H9 (cell line): ENCODE measurements around the gene TICRR. TPM values are rescaled to one million over a fixed set of nuclear protein-coding genes. Genes with fewer than 3 reads are reported as not detected.
A peak's percentile ranks its signal among the peaks of the same experiment; 100 is the strongest.

Source experiments
- DNase-seq: peaks from one replicate; pipeline ENCODE4 v3.0.0-alpha.2; 2017
- H2AFZ ChIP-seq: one replicate; pipeline ENCODE4 v1.6.1; 2013; ENCODE audit warnings: mild to moderate bottlenecking, low read length, control low read depth, moderate library complexity
- H2AK5ac ChIP-seq: 2 replicates; pipeline ENCODE4 v1.6.1; 2013; ENCODE audit warnings: low read length, control low read depth, mixed read lengths; ENCODE audit not compliant: insufficient read length
- H2BK120ac ChIP-seq: one replicate; pipeline ENCODE4 v1.6.1; 2013; ENCODE audit warnings: low read depth, mild to moderate bottlenecking, low read length, control low read depth, inconsistent platforms; ENCODE audit not compliant: poor library complexity, severe bottlenecking
- H2BK12ac ChIP-seq: 2 replicates; pipeline ENCODE4 v1.6.1; 2013; ENCODE audit warnings: low read length, control low read depth, mixed read lengths, low read depth; ENCODE audit not compliant: insufficient read length
- H2BK15ac ChIP-seq: 2 replicates; pipeline ENCODE4 v1.6.1; 2013; ENCODE audit warnings: low read depth, low read length, control low read depth
- H2BK20ac ChIP-seq: one replicate; pipeline ENCODE4 v1.6.1; 2013; ENCODE audit warnings: low read depth, mild to moderate bottlenecking, low read length, control low read depth, inconsistent platforms; ENCODE audit not compliant: poor library complexity, severe bottlenecking
- H2BK5ac ChIP-seq: 2 replicates; pipeline ENCODE4 v1.6.1; 2013; ENCODE audit warnings: low read length, control low read depth, mixed read lengths; ENCODE audit not compliant: insufficient read length
- H3K14ac ChIP-seq: 2 replicates; pipeline ENCODE4 v1.6.1; 2013; ENCODE audit warnings: low read length, control low read depth; ENCODE audit not compliant: insufficient read depth
- H3K18ac ChIP-seq: 2 replicates; pipeline ENCODE4 v1.6.1; 2013; ENCODE audit warnings: low read depth, mild to moderate bottlenecking, mixed read lengths, low read length, control low read depth; ENCODE audit not compliant: insufficient read length
- H3K23ac ChIP-seq: 2 replicates; pipeline ENCODE4 v1.6.1; 2013; ENCODE audit warnings: low read length, control low read depth, mixed read lengths, low read depth; ENCODE audit not compliant: insufficient read length
- H3K23me2 ChIP-seq: 2 replicates; pipeline ENCODE4 v1.6.1; 2013; ENCODE audit warnings: low read depth, mild to moderate bottlenecking, mixed read lengths, low read length, control low read depth; ENCODE audit not compliant: insufficient read length, poor library complexity, severe bottlenecking
- H3K27ac ChIP-seq: 2 replicates; pipeline ENCODE4 v1.5.1; 2013; ENCODE audit warnings: low read length, control low read depth, mixed read lengths, low read depth; ENCODE audit not compliant: insufficient read length
- H3K27me3 ChIP-seq: 2 replicates; pipeline ENCODE4 v1.6.1; 2013; ENCODE audit warnings: low read length, control low read depth, inconsistent platforms; ENCODE audit not compliant: insufficient read depth
- H3K4ac ChIP-seq: 2 replicates; pipeline ENCODE4 v1.6.1; 2013; ENCODE audit warnings: low read depth, mild to moderate bottlenecking, control low read depth, inconsistent platforms, low read length, moderate library complexity
- H3K4me1 ChIP-seq: 2 replicates; pipeline ENCODE4 v1.6.1; 2013; ENCODE audit warnings: low read length, control low read depth, inconsistent platforms; ENCODE audit not compliant: insufficient read depth
- H3K4me2 ChIP-seq: 2 replicates; pipeline ENCODE4 v1.6.1; 2013; ENCODE audit warnings: low read length, control low read depth, mixed read lengths; ENCODE audit not compliant: insufficient read length, insufficient read depth
- H3K56ac ChIP-seq: 2 replicates; pipeline ENCODE4 v1.6.1; 2013; ENCODE audit warnings: low read depth, mild to moderate bottlenecking, mixed read lengths, low read length, control low read depth; ENCODE audit not compliant: insufficient read length
- H3K79me1 ChIP-seq: 2 replicates; pipeline ENCODE4 v1.6.1; 2013; ENCODE audit warnings: low read depth, mild to moderate bottlenecking, moderate library complexity, low read length, control low read depth, inconsistent platforms; ENCODE audit not compliant: insufficient read depth, poor library complexity, severe bottlenecking
- H3K79me2 ChIP-seq: 2 replicates; pipeline ENCODE4 v1.6.1; 2013; ENCODE audit warnings: low read length, control low read depth, inconsistent platforms; ENCODE audit not compliant: insufficient read depth
- H3K9ac ChIP-seq: 2 replicates; pipeline ENCODE4 v1.6.1; 2013; ENCODE audit warnings: low read length, control low read depth, mixed read lengths; ENCODE audit not compliant: insufficient read length; ENCODE audit errors: extremely low read depth
- H3K9me3 ChIP-seq: one replicate; pipeline ENCODE4 v1.6.1; 2013; ENCODE audit warnings: low read depth, low read length, inconsistent platforms; ENCODE audit not compliant: control insufficient read depth
- H3T11ph ChIP-seq: one replicate; pipeline ENCODE4 v1.6.1; 2013; ENCODE audit warnings: mild to moderate bottlenecking, low read length, control low read depth, inconsistent platforms
- H4K20me1 ChIP-seq: one replicate; pipeline ENCODE4 v1.6.1; 2013; ENCODE audit not compliant: control insufficient read depth, insufficient read length, insufficient read depth
- H4K5ac ChIP-seq: 2 replicates; pipeline ENCODE4 v1.6.1; 2013; ENCODE audit warnings: low read depth, mild to moderate bottlenecking, mixed read lengths, low read length, control low read depth; ENCODE audit not compliant: insufficient read length
- H4K8ac ChIP-seq: replicated peaks from 2 replicates; pipeline ENCODE4 v1.6.1; 2013; ENCODE audit warnings: low read length, control low read depth, mixed read lengths, low read depth; ENCODE audit not compliant: insufficient read length
- H4K91ac ChIP-seq: 2 replicates; pipeline ENCODE4 v1.6.1; 2013; ENCODE audit warnings: low read depth, mild to moderate bottlenecking, moderate library complexity, mixed read lengths, low read length, control low read depth; ENCODE audit not compliant: insufficient read length
- H3K27ac Mint-ChIP-seq, 3 experiments: 2 replicates in 2 of 3; 3 replicates in 1 of 3; pipeline ENCODE4 v1.8.0; 2020 to 2021; ENCODE audit warnings: mixed read lengths in 3 of 3, mild to moderate bottlenecking in 1 of 3, moderate library complexity in 1 of 3
- H3K27me3 Mint-ChIP-seq: 2 replicates; pipeline ENCODE4 v1.8.0; 2021; ENCODE audit warnings: low read depth, mild to moderate bottlenecking, moderate library complexity, mixed read lengths
- H3K36me3 Mint-ChIP-seq, 3 experiments: 2 replicates in 2 of 3; 3 replicates in 1 of 3; pipeline ENCODE4 v1.8.0; 2020 to 2021; ENCODE audit warnings: low read depth in 3 of 3, mixed read lengths in 3 of 3; ENCODE audit not compliant: insufficient read depth in 1 of 3
- H3K4me1 Mint-ChIP-seq, 2 experiments: 2 replicates each; pipeline ENCODE4 v1.8.0; 2020; ENCODE audit warnings: mixed read lengths in 2 of 2
- H3K4me3 Mint-ChIP-seq, 2 experiments: 2 replicates in 1 of 2; 3 replicates in 1 of 2; pipeline ENCODE4 v1.8.0; 2020 to 2021; ENCODE audit warnings: mild to moderate bottlenecking in 2 of 2, mixed read lengths in 2 of 2, moderate library complexity in 1 of 2
- H3K9me3 Mint-ChIP-seq, 2 experiments: 2 replicates in 1 of 2; 3 replicates in 1 of 2; pipeline ENCODE4 v1.8.0; 2020; ENCODE audit warnings: mild to moderate bottlenecking in 2 of 2, mixed read lengths in 2 of 2, moderate library complexity in 1 of 2
- WGBS: extraction: QIAGEN DNeasy Blood & Tissue Kit; methylation state at CpG from one replicate; pipeline ENCODE4 v1.1.7; 2013; ENCODE audit warnings: missing lambda C conversion rate, low lambda C conversion rate, mixed read lengths; ENCODE audit not compliant: insufficient read length; ENCODE audit errors: extremely low coverage; 5-methylcytosine and 5-hydroxymethylcytosine counted together
- total RNA-seq: library from RNA; stranded (reverse); gene quantifications from 2 replicates; pipeline ENCODE4 v1.2.1, GENCODE V29; 2021
- TF ChIP-seq, protein P1 (sequence below): fragments of 200-600 bp; sonication (generic); conservative IDR thresholded peaks from 3 replicates; pipeline ENCODE4 v1.8.0; 2021; ENCODE audit warnings: antibody characterized with exemption, mild to moderate bottlenecking

The TICRR gene
- total RNA-seq, 1 experiment from 2014 or later: 26.0 TPM

DNA sequence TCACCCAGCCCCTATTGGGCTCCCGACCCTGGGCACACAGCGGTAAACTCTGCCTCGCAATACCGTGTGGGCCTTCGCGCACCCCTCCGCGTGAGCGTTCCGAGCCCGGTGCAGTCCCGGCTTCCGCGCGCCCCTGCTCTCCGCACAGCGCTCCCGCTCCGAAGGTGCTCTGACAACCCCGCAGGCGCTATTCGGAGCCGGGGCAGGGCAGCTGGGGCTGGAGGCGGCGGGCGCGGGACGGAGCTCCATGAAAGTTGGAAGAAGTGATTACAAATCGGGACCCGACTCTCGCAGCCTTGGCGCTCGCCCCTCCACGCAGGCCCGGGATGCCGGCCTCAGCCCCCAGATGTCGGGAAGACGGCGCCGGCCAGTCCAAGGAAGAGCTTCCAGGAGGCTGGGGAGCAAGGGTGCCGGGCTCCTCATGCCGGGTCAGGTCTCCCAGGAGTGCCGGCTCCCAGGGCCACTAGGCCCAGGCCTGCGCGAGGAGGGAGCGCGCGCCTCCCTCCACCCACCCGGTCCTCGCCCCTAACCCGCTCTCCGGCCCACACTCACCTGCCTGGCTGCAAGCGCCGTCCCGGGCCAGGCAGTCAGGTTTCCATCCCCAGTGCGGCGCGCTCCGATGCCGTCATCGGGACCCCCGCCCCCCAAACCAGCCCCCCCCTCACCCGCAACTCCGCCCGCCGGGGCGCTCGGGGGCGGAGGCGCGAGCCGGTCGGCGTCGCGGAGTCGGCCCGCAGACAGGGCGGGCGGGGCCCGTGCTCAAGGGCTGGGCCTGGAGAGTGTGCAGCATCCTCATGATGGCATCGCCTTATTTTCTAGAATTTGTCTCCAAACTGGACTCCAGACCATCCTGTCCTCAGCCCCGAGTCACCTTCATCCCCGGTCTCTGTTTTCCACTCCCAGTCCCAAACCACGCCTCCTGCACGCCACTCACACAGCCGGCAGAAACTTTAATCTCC lies 79.9 kb downstream of the TICRR start, which contains the start of gene KIF7:
TSS of gene KIF7 (minus strand) at position 621 of the 959 bp plus-strand sequence. CDS start 2,537 bp downstream, outside the sequence.
- H3K79me1 ChIP-seq: no peaks in the 10 kb centered on the region

More for the DNA sequence above, 79.9 kb downstream of the TICRR start, which contains the start of gene KIF7:
- Histone ChIP-seq H2AFZ (peak within 1 kb of the TSS; percentile 70), H3K27ac (no peak within 1 kb of the TSS), H2BK15ac (no peak within 1 kb of the TSS), H4K5ac (no peak within 1 kb of the TSS), H3K4ac (no peak within 1 kb of the TSS), H3K23me2 (peaks cover 6% of the 10 kb centered on the region), H3K23ac (no peak within 1 kb of the TSS), H4K8ac (no peak within 1 kb of the TSS), H2BK12ac (no peak within 1 kb of the TSS), H3K79me2 (no peaks in the 10 kb centered on the region; the same call in 1 of the 2 replicates), H3T11ph (no peak within 1 kb of the TSS), H3K18ac (no peak within 1 kb of the TSS), H2BK20ac (no peak within 1 kb of the TSS), H3K4me1 (no peaks in the 10 kb centered on the region), H3K9me3 (no peaks in the 10 kb centered on the region), H3K9ac (peak within 1 kb of the TSS; percentile 66), H3K56ac (no peak within 1 kb of the TSS), H3K27me3 (no peaks in the 10 kb centered on the region), H3K14ac (peak within 1 kb of the TSS; percentile 27; the same call in 1 of the 2 replicates), H4K20me1 (no peaks in the 10 kb centered on the region), H2BK5ac (no peak within 1 kb of the TSS), H3K4me2 (peak within 1 kb of the TSS; percentile 94), H4K91ac (no peak within 1 kb of the TSS), H2AK5ac (no peak within 1 kb of the TSS), H2BK120ac (no peak within 1 kb of the TSS)
- Mint-ChIP-seq H3K27me3 (peaks cover 26% of the 10 kb centered on the region), H3K4me3 (peak within 1 kb of the TSS; percentile 88 to 95), H3K9me3 (no peaks in the 10 kb centered on the region), H3K36me3 (peaks cover 7 to 21% (median 14%) of the 10 kb centered on the region in 3 experiments), H3K4me1 (peaks cover 6 to 12% of the 10 kb centered on the region in 2 experiments), H3K27ac (peak within 1 kb of the TSS in 2 of 3 experiments; percentile 78 to 84; a peak in 1 of 7 replicates)
- DNase-seq: peak; percentile 84
- WGBS: no CpG with 5 or more reads among the region's 87 CpGs
- TF ChIP-seq, protein P1, sequence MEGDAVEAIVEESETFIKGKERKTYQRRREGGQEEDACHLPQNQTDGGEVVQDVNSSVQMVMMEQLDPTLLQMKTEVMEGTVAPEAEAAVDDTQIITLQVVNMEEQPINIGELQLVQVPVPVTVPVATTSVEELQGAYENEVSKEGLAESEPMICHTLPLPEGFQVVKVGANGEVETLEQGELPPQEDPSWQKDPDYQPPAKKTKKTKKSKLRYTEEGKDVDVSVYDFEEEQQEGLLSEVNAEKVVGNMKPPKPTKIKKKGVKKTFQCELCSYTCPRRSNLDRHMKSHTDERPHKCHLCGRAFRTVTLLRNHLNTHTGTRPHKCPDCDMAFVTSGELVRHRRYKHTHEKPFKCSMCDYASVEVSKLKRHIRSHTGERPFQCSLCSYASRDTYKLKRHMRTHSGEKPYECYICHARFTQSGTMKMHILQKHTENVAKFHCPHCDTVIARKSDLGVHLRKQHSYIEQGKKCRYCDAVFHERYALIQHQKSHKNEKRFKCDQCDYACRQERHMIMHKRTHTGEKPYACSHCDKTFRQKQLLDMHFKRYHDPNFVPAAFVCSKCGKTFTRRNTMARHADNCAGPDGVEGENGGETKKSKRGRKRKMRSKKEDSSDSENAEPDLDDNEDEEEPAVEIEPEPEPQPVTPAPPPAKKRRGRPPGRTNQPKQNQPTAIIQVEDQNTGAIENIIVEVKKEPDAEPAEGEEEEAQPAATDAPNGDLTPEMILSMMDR: no peak
